ENCODE results near the gene DNM2. TPM values are rescaled to one million over a fixed set of nuclear protein-coding genes. Genes with fewer than 3 reads are reported as not detected.

DNM2 gene
- total and polyA plus RNA-seq, 9 of the 15 experiments (the other 6 are each of a cell fraction or from before 2014, with no cell fraction given) = 2.2 to 161 (median 72.6) TPM

- TF ChIP-seq ZNF354B (CRISPR knock-in tag; IDR thresholded peaks at IDR 0.05) = no peak
- no peak for TF ChIP-seq PTRF (tag; IDR thresholded peaks at IDR 0.05)
Observed at GRCh38 chr19:10835089-10835753, 117.3 kb downstream of the DNM2 start (continued).

- Histone ChIP-seq H2AFZ (ENCODE audit: low read depth, low read length) (peak within 1 kb of the TSS; percentile 96), H3K27me3 (ENCODE audit: control insufficient read depth in 2 of 2, insufficient read depth in 2 of 2, low read length in 2 of 2) (no peaks in the 10 kb centered on the region), H4K20me1 (replicated peaks; ENCODE audit: control insufficient read depth, insufficient read depth, low read length) (peaks cover 7% of the 10 kb centered on the region; the same call in 1 of the 2 replicates), H3K79me2 (ENCODE audit: control insufficient read depth, insufficient read depth, low read length) (peaks cover 7% of the 10 kb centered on the region; the same call in 2 of the 3 replicates), H3K36me3 (ENCODE audit: control insufficient read depth, insufficient read depth, low read length) (peaks cover 42% of the 10 kb centered on the region; the same call in 2 of the 3 replicates), H3K4me2 (ENCODE audit: insufficient read depth, low read length) (peak within 1 kb of the TSS; percentile 95), H3K27ac (ENCODE audit: extremely low read depth, low read depth, low read length) (peak within 1 kb of the TSS; percentile 97), H3K9ac (ENCODE audit: insufficient read depth in 1 of 2, low read depth in 2 of 2, low read length in 2 of 2) (peak within 1 kb of the TSS; percentile 92 to 95), H3K9me1 (ENCODE audit: control insufficient read depth, insufficient read depth, low read length) (no peaks in the 10 kb centered on the region), H3K9me3 (replicated peaks; ENCODE audit: control insufficient read depth, insufficient read depth, low read depth, low read length) (peaks cover 13% of the 10 kb centered on the region), H3K4me1 (replicated peaks in 1 of 2; ENCODE audit: control insufficient read depth in 2 of 2, insufficient read depth in 2 of 2, low read length in 2 of 2) (peaks cover 17 to 51% of the 10 kb centered on the region in 2 experiments; a peak in 4 of 5 replicates), H3K4me3 (peak within 1 kb of the TSS; percentile 63)
- no TSS peak for BruUV-seq (replicated peaks)
- ATAC-seq (peak; percentile 91), DNase-seq (ENCODE audit: extremely low read depth in 1 of 4, low spot score in 3 of 4) (peak; percentile 92 to 100 (median 98)), FAIRE-seq (no peak)
- in situ Hi-C loops (cut with MboI) (no loop called here), intact Hi-C loops (cut with micrococcal nuclease) (loop anchor here (1.0 kb wide), 1 partner anchor 119 kb away; no protein-coding TSS in a partner anchor)
- 0% methylated on average over 35 of the region's 50 CpGs for WGBS (ENCODE audit: insufficient coverage, low coverage, missing lambda C conversion rate)
- ChIA-PET CTCF (ENCODE audit: low intra/inter-chr PET ratio) (interaction anchor here (0.6 kb wide), 1 partner anchor 39 kb away, joined by 4 read pairs; no protein-coding TSS in a partner anchor), POLR2A (interaction anchor here (0.6 to 7.4 kb wide), 26 partner anchors 8 to 253 kb away, joined by 3 to 58 read pairs (median 4); partner anchors contain the start of genes C19orf38, DNM2, LDLR and QTRT1)
- TF ChIP-seq MEF2D (tag; conservative IDR thresholded peaks at IDR 0.05; ENCODE audit: low read depth) = no peak
- TF ChIP-seq FOXO4 (CRISPR knock-in tag; IDR thresholded peaks at IDR 0.05) = no peak
- no peak for TF ChIP-seq NELFE (IDR thresholded peaks at IDR 0.05; ENCODE audit: insufficient read depth, insufficient read length)
- TF ChIP-seq ZNF224 (CRISPR knock-in tag; IDR thresholded peaks at IDR 0.05) = no peak
- no peak for TF ChIP-seq ZNF184 (CRISPR knock-in tag; IDR thresholded peaks at IDR 0.05)
- no peak; a peak in 1 of 4 replicates for TF ChIP-seq BCLAF1 (IDR thresholded peaks at IDR 0.05; ENCODE audit: borderline replicate concordance in 1 of 2, control insufficient read depth in 1 of 2, low read depth in 2 of 2, low read length in 1 of 2)
- no peak for TF ChIP-seq ZBTB49 (CRISPR knock-in tag; IDR thresholded peaks at IDR 0.05; ENCODE audit: borderline replicate concordance)
- no peak for TF ChIP-seq ETV5 (CRISPR knock-in tag; IDR thresholded peaks at IDR 0.05; ENCODE audit: low read depth)
Observed at GRCh38 chr19:10835754-10836478, 118.0 kb downstream of the DNM2 start, which contains the start of gene TMED1. TSS of gene TMED1 (minus strand) at chr19:10836212. CDS start at chr19:10836191, 21 bp downstream.
